DMS153 (cell line): Measurements from ENCODE around the gene MC5R.

ENCODE experiments used
- DNase-seq: peaks from one replicate; lab custom pipeline; 2025; lab: John Stamatoyannopoulos, UW

The MC5R gene

GRCh38 chr18:13849791-13850190, 25.8 kb downstream of the MC5R start:
- no peak for DNase-seq

GRCh38 chr18:13862898-13863297, 38.9 kb downstream of the MC5R start:
- DNase-seq: peak; percentile 3

GRCh38 chr18:13868501-13869271, 44.7 kb downstream of the MC5R start:
- DNase-seq: no peak

GRCh38 chr18:13871701-13872100, 47.8 kb downstream of the MC5R start:
- no peak for DNase-seq

DNA sequence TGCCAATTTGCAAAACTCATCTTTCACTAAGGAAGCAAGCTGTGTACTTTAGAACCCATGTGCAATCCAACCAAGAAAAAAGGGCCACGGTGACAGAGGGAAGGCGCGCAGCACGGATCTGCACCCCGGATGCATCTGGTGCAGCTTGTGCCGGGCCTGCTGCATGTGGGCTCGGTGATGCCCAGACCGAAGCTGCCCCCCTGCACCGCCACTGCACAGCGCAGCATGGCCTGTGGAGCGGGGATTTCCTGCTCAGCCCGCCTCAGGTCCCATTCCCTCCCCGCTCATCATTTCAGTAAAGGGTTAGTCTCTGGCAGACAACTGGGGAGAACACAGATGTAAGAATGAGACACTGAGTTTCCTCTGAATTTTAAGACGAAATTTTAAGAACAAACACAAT, 48.4 kb downstream of the MC5R start:
- no peak for DNase-seq

DNA sequence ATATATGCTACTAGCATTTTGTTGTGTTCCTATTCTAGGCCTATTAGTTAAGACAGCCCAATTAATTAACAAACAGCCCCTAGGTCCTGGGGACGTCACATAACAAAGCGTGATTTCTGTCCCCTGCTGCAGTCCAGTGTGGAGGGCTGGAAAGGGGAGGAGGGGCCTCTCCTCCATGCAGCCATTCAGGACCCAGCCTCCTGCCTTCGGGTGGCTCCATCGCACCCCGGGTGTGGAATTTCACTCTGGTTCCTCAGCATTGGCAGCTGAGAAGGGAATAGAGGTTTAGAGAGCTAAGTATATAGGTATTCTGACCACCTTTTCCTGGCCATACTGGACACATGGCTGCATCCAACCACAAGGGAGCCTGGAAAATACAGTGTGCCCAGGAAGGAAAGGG, 49.0 kb downstream of the MC5R start:
- DNase-seq: no peak

DNA sequence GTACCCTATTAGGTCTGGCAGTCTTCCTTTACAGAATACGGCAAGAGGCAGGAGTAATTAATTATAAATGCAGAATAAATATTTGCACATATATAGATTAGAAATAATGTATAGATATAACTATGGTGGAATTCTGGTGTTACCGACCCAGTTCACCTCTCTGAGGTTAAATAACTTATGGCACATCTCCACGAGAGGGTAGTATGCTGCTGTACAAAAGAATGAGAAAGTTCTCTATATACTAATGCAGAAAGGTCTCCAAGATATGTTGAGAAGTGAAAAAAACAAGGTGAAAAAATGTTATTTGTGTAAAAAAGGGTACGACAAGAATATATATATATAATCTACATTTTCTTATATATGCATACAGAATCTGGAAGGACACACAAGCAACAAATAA, 50.6 kb downstream of the MC5R start:
- DNase-seq: no peak
